Activated effector memory CD4-positive, alpha-beta T cell treated with anti-CD3 and anti-CD28 coated beads, Interleukin-2, amount 50 U/mL, for 16 hours (primary cell): ENCODE results near the gene HJV.
"Not testable (repeated sequence)": the region's sequence is repeated elsewhere in the genome, so short reads cannot be mapped to it uniquely, and the experiment has no call there.

ENCODE experiments used
- DNase-seq: peaks from one replicate; pipeline ENCODE4 v3.0.0-alpha.2; 2020

Gene HJV

GRCh38 chr1:146021622-146022402, at the start of gene HJV:
Gene HJV, minus strand, starts transcription at chr1:146021735. Its CDS starts 1,504 bp downstream, at chr1:146020231.
- DNase-seq, result no peak

GRCh38 chr1:146059148-146059547, 37.6 kb upstream of the HJV start:
- DNase-seq, result not testable (repeated sequence)

GRCh38 chr1:146051852-146052676, 30.5 kb upstream of the HJV start:
- peak; percentile 90 for DNase-seq

GRCh38 chr1:146051452-146051851, 29.9 kb upstream of the HJV start:
- no peak for DNase-seq

- not testable (repeated sequence) for DNase-seq
Measured at GRCh38 chr1:146050652-146050963, 29.1 kb upstream of the HJV start.

- DNase-seq, result not testable (repeated sequence)
Measured at GRCh38 chr1:146049866-146050651, 28.5 kb upstream of the HJV start.

GRCh38 chr1:146049436-146049835, 27.9 kb upstream of the HJV start:
- no peak for DNase-seq

- not testable (repeated sequence) for DNase-seq
Measured at GRCh38 chr1:146048514-146049115, 27.1 kb upstream of the HJV start.

- no peak for DNase-seq
Measured at GRCh38 chr1:146046664-146047063, 25.1 kb upstream of the HJV start.

- DNase-seq, result no peak
Measured at GRCh38 chr1:146039844-146040194, 18.3 kb upstream of the HJV start.

- peak; percentile 89 for DNase-seq
Measured at GRCh38 chr1:146036965-146037646, 15.6 kb upstream of the HJV start.

- no peak for DNase-seq
Measured at GRCh38 chr1:146036241-146036964, 14.9 kb upstream of the HJV start.

- no peak for DNase-seq
Measured at GRCh38 chr1:146035048-146035423, 13.5 kb upstream of the HJV start.

GRCh38 chr1:146032631-146033219, 11.2 kb upstream of the HJV start:
- no peak for DNase-seq

GRCh38 chr1:146031476-146031875, 9.9 kb upstream of the HJV start:
- no peak for DNase-seq

- no peak for DNase-seq
Measured at GRCh38 chr1:146029117-146029516, 7.6 kb upstream of the HJV start.

GRCh38 chr1:146026650-146027049, 5.1 kb upstream of the HJV start:
- not testable (repeated sequence) for DNase-seq

- DNase-seq, result not testable (repeated sequence)
Measured at GRCh38 chr1:146025787-146026495, 4.4 kb upstream of the HJV start.

GRCh38 chr1:146022403-146023127, 1.0 kb upstream of the HJV start:
- DNase-seq, result no peak

- DNase-seq, result no peak
Measured at GRCh38 chr1:146021050-146021445, 487 bp downstream of the HJV start.
